ENCODE data around the gene KBTBD12.

Gene KBTBD12

DNA sequence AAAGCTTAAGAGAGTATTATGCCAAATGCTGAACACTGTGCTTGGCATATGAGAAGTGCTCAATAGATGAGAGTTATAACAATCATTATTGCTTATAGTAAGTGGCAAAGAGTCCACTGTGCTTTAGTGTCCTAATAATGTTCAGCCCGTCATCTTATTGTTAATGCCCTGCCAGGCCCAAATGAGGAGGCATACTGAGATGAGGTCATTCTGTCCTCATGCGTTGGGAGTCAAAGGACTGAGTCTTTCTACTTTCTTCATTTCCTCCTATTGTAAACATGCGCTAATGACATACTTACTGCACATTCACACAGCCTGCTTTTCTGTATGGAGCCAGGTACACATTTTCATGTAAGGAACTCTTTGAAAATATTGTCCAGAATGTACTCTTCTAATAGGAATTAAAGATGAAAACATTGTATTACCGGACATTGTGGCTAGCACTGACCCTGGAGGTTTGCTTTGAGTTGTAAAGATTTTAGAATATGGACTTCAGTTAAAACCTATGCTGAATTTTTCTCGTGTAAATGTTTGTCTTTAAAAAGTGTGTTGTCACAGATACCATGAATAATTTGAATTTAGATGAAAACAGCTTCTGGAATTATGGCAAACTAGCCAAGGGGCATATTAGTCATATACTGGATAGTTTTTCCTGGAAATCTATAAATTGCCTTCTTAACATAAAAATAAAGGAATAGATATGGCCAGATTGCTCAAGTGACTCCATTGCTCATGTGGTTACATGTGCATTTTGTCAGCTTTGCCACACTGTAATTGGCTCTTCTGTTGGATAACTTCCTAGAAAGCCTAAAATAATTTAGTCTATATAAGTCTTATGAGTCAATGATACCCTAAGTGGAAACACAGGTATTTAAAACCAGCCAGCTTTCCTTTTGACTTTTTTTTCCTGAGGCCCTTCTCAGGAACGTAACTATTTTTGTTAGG, 38.3 kb downstream of the KBTBD12 start:
- no peak for DNase-seq

DNA sequence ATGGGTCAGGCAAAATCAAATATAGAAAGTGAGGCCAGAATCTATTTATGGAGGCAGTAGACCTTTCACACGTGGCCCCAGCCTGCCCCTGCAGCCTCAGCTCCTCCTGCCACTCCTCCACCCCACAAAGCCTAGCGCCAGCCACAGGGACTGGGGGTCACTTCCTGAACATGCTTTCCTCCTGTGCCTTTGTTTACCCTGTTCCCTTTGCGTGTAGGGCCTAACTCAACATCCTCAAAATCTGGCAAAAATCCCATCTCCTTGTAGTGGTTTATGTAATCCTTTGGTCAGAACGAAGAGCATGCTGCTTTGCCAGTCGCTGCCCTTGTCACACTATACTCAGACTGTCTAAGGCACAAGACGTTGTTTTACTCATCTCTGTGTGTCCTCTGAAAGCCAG, 39.6 kb downstream of the KBTBD12 start:
- DNase-seq: no peak

DNA sequence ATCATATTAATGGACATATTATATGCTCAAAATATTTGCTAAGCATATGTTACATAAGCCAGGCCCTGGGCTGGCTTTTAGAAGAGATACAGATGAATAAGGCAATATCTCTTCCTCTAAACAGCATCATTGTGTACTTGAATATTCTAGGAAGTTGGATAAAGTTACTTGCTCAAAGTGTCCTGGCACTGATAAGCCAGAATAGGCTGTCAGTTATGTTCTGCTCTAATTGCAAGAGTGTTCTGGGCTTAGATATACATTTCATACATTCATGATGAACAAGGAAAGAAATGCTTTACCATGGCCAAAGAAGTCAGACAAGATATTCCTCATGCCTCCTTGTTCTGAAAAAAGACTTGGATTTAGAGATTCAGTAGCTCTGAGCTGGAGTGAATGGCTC, 40.7 kb downstream of the KBTBD12 start:
- DNase-seq: no peak

DNA sequence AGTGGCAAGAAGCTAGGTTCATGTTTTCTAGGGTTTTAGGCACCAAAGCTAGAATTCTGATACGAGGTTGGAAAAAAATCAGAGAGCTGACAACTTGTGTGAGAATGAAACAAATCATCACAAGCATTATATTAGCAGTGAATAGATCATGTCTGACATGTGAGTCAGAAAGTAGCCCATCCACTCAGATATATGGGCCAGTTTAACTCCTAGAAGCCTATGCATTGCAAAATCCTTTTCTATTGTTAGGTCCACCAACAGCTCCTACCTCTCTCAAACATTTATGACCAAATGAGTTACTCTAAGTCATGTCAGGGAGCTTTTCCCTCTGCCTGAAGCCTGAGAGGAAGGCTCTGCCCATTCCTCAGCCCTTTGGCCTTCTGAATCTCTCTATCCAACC, 44.0 kb downstream of the KBTBD12 start:
- DNase-seq: no peak

DNA sequence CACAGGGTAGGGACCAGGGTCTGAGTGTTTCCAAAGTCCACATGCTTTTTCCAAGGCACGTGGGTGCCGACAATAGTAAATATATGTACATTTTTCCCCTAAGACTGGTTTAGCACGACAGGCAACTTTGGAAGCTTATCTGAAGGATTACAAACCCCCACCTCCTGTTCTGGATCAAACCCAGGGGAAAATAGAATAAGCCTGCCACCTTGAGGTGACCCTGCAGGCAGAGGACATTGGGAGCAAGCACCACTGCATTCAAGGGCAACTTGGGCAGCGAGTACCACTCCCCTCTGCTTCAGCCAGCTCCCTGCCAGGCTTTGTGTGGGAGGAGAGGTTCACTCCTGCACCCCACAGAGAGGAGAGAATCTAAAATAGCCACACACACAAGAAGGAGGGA, 44.8 kb downstream of the KBTBD12 start:
- DNase-seq: no peak

DNA sequence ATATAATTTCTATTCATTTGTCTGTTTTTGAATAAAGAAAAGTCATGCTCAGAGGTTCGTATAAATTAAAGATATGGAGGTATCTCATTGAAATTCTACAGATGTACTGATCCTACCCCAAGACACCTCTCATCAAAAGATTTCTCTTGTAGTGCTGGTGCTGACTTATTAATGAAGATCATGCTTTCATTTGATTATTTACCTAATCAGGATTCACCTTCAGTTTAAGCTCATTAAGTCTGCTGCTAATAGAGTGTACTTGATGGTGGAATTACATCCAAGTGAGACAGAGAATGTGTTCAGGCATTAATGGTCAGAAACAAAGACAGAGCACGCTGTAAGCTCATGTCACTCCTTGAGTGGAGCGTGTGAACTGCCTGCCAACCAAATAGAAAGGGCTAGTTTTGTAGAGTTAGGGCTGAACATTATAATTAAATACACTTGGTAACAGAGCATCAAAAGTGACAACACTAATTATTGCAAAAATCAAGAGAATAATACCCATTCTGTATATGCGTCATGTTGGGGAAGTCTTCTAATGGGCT, 45.5 kb downstream of the KBTBD12 start:
- no peak for DNase-seq

DNA sequence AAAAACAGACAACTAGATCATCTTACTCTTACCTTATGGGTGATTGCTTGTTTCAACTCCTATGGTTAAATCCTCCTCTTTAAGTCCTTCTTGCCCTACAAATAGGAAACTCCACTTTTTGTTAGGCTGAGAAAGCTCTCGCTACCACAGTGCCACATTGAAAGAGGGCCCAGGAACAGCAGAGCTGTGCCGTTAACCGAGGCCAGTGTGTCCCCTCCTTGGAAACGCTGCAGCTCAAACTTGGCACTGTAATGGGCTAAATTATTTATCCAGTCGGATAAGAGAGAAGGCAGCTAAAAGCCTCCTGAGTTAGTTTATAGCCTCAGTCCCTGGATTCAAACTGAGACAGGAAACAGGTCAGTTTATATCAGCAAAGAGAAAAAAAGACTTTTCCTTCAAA, 46.1 kb downstream of the KBTBD12 start:
- DNase-seq: no peak

DNA sequence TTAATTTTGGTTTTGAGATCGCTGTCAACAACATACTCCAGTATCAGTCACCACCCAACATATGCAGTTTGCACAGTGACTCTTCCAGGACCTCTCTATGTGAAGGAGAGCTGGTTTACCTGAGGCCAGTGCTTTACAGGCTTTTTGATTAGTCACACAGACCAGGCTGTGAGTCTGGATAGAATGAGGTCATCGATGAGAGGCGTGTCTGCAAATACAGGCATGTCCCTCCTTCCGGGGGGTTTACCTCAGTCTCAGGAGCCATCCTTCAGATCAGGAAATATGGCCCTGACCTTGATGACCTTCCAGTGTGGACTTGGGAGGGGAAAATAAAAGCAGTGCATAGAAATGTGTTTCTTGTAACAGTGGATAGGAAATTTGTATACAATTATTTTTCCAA, 46.9 kb downstream of the KBTBD12 start:
- DNase-seq: no peak

DNA sequence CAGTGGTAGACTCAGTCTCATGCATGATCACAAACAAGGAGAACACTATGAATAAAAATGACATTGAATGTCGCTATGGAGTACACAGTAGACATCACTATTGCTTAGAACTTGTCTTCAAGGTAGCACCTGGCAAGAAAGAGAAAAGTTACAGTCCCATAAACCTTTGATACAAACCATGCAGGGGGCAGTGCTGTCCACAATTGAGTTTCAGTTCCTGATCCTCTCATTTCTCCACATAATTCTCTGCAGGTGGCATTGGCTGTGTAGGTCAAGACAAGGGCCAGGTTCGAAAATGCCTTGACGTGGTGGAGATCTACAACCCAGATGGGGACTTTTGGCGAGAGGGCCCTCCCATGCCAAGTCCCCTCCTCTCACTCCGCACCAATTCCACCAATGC, 47.9 kb downstream of the KBTBD12 start:
- no peak for DNase-seq

DNA sequence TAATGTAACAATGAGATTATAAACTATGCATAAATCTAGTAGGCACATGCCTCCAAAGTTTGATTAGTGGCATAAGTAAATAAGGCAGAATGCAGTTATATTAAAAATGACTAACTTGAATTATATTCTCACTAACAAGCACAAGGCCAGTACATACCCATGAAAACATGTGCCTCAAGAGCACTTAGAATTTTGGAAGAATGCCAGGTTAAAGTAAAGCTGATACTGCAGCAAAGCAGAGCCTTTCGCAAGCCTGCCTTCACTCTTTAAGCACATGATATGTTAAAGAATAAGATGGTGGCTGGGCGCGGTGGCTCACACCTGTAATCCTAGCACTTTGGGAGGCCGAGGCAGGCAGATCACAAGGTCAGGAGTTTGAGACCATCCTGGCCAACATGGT, 49.0 kb downstream of the KBTBD12 start:
- DNase-seq: no peak

DNA sequence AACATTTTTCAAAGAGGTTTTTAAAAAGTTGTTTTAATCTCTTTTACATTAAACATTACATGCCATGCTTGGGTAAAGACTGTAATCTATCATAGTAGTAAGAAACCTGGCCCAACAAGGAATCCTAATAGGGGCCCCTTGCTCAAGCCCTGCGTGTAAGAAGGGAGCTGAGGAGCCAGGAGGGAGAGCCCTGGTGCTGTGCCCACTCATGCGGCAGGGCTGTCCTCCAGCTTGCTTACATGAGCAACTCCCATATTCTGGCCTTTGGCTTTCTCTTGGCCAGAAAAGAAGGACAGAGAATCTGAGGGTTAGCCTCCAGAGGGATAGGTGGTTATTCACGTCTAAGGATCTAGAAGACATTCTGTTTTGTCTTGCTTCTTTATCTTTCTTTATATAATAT, 49.8 kb downstream of the KBTBD12 start:
- DNase-seq: no peak

DNA sequence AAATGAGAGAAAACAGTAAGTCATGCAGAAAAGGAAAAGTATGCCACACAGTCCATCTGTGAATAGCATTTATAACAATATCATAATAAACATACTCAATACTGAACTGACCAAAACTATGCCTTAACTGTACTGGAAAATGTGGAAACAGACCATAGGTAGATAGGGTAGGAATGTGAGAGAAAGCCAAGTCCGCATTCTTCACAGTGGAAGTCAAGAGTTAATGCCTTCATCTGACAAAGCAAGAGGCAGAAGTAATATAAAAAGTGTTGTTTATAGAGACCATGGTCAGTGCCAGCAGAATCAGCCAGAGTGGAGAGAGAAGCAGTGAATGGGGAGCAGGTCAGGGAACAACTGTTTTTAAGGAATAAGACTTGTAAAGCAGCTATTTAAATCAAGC, 52.3 kb downstream of the KBTBD12 start:
- DNase-seq: no peak

DNA sequence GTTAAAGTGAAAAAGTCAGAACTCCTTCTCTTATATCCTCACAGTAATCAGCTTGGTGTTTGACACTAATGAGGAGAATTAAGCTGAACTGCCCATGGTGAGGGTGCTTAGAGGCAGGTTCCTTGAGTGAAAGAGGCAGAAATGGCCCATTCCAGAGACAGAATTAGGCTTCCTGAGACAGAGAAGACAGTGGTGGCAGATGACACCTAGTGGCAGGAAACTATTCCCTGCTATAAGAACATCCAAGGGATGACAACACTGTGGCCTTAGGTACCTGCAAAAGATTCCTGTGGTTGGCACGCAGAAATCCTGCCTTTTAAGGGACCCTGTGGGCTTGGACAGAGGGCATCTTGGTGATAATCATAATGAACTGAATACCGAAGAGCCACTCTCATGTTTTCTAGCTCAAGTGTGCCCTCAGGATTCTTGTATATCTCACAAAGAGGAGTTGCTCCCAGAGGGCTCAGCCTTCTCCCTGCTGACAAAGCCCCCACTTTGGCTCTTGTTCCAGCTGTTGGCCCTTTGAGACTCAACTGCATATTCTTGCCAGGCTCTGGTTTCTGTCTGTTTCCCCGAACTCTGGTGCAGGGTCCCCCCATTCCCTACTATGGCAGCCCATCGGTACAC, 56.0 kb downstream of the KBTBD12 start:
- no peak for DNase-seq

DNA sequence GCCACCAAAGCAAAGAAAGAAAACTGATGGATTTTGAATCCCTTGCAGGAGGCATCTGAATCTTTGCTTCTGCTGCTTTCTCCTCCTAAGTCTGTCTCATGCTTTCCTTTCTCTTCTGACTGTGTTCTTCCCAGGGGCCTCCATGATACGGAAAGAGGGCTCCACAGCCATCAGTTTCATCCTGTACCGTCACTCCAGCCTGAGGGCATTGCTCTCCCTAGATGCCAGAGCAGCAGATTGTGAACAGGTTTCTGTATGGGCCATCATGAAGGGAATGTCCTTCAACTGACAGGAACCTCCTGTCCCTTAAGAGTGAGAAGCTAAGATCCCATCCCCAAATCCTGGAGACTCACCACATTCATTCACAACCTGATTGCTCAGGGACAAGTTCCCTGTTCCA, 59.2 kb downstream of the KBTBD12 start:
- DNase-seq: no peak

DNA sequence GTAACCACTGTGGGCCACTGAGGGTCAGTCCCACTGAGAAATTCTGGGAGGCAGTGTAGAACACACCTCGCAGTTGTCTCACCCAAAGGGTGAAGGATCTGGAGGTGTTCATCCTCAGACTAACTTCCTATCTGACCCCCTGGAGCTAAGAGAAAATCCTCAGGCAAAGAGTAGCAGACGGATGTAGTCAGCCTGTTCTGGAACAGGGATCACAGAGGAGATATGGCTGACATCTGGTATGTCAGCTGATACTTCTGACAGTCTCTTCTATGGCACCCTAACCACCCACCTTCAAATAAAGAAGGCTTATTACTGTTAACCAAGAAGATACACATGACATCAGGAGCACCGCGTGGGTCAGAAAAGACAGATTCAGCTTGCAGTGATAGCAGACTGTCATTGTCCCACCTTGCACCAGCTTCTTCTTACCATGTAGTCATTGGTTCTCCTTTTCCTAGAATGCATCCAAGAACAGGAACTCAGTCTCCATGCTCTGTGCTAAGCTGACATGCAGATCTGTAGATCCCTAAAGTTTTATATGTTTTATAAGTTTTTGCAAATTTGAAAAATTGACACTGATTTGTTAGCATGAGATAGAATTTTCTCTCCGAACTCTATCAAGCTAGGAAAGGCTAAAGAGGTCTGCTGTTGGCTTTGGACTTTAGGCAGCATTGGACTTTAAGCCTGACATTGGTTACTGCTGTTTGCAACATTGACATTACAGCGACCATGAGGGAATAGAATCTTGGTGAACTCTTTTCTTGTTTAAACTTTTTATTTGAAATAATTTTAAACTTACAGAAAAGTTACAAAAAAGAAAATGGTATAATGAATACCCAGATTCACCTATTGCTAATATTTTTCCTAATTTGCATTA, 60.4 kb downstream of the KBTBD12 start:
- DNase-seq: no peak

DNA sequence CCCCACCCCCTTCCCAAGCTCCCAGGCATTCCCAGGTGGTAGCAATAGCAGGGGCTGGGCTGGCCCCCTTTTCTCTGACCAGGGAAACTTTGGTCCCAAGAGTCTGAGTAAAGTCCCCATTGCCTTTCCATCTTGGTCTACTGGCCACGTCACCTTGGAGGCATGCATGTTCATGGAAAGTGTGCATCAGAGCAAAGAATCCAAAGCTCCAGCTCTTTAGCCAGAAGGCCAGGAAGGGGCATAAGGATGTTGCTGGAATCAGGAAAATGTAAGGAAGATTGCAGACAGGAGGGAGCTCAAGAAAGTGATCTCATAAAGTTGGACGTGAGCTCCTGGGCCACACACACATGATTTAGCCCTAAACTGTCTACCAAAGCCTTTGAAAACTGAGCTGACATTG, 63.6 kb downstream of the KBTBD12 start:
- no peak for DNase-seq

DNA sequence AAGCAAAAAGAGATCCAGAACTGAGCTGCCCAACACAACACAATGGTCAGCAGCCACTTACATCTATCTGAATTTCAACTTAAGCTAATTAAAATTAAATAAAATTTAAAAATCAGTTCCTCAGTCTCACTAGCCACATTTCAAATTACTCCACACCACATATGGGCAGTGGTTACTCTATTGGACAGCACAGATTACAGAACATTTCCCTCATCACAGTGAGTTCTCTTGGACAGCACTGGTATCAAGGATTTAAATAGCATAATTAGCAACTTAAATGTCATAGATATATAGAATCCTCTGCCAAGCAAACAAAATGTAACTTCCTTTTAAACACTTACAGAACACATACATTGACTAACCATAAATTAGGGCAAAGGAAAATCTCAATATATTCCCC, 64.4 kb downstream of the KBTBD12 start:
- no peak for DNase-seq

DNA sequence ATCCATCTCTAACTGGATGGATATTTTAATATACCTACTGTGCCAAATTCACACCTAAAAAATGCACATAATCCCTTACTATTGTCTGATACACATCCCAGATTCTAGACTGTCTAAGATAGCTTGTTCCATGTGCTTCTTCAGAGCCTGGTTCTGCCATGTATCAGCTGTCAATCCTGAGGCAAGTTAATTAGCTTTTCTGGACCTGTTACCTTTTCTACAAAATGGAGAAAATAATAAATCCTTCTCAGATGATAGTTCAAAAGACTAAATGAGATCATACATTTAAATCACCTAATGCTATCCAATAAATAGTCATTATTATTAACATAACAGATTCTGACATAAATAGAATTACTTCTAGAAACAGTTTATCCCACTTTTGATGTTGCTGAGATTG, 66.1 kb downstream of the KBTBD12 start:
- no peak for DNase-seq

DNA sequence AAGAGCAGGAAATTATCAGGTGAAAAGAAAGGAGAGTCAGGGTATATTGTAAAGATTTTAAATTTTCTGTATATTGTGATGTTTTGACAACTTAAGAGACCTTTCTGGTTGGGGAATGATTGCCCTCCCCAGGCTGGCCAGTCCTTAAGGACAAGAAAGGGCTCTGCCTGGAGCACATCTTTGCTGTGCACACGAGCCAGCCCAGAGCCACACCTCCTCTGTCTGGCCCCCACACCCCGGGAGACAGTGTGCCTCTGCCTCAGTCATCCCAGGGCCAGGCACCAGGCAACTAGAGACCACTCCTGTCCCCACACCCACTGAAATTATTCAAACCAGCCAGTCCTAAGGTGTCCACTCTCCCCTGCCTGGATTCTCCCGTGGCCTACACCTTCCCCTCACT, 67.1 kb downstream of the KBTBD12 start:
- no peak for DNase-seq

DNA sequence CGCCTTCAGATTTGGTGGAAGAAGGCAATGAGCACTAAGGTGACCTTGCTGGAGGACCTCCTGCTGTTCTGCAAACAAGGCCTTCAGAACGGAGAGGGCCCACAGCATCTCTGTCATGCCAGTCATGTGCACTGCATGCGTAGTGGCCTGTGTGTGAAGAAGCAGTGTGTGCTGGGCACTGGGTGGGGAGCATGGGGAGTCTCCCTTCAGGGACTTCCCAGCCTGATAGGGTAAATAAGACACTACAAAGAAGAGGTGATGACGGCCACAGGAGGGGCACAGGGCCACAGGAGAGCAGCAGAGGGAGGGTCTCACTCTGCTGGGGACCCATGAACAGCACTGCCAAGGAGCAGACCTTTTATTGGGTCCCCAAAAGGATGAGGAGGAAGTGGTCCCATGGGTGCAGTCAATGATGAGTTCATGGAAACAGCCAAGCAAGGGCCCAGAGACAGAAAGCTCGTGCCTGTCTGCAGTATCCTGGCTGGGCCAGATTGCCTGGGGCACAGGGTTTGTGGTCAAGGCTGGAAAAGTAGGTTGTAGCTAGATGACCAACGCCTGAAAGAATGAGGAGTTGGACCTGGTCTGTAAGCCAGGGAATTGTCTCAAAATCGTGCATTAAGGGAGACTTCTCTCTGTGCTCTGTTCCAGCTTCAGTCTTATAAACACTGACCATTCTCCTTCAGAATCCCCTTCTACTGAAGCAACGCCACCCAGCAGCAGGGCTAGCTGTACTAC, 69.4 kb downstream of the KBTBD12 start:
- DNase-seq: no peak

DNA sequence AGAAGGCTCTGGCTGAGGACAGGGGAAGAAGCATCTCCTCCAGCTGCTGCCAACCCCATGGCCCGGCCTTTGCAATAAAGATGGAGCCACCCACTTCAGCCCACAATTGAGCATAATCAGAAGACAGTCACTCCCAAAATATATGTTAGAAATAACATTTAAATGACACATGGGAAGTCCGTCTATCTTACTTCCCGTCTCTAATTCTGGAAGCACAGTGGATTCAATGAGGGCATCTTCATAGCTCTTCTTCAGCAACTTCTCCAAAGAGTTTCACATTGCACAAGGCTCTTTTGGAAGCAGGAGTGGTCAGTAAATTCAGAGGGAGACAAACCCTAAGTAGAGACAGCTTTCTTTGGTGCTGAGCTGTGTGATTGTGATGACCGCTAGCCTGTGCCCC, 70.2 kb downstream of the KBTBD12 start:
- no peak for DNase-seq

DNA sequence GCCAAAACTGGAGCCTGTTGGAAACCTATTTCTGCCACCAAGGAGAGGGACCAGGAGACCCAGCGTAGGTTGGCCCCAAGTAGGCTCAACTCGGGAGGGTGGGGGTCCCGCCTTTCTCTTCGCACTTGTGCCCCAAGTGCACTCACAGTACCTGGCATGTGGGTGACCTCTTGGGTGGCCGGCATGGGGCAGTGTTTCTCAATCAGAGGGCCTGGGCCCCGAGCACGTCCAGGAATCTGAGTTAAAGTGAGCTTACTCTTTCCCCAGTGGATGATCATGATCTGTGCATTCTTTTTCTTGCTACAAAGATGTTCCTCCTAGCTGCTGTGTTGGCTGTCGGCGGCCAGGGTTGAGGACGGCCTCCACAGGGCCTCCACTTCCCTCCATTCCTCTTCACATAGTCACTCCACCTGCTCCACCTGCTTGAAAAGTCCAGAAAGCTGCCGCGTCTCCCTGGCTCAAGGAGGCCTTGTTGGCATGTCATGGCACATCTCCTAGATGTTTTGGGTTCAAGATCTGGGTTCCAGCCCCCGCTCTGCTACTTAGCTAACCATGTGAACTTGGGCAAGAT, 70.7 kb downstream of the KBTBD12 start:
- no peak for DNase-seq

Measured in activated CD4-positive, alpha-beta T cell treated with anti-CD3 and anti-CD28 coated beads, Interleukin-2, amount 50 U/mL, for 4 hours (primary cell).